Measurements from ENCODE around the gene LHX3. TPM values are rescaled to one million over a fixed set of nuclear protein-coding genes. Genes with fewer than 3 reads are reported as not detected.

Gene LHX3
- polyA plus RNA-seq, 2 of the 4 experiments (the other 2 are of a cell fraction): 0.03 TPM; not detected in 1

DNA sequence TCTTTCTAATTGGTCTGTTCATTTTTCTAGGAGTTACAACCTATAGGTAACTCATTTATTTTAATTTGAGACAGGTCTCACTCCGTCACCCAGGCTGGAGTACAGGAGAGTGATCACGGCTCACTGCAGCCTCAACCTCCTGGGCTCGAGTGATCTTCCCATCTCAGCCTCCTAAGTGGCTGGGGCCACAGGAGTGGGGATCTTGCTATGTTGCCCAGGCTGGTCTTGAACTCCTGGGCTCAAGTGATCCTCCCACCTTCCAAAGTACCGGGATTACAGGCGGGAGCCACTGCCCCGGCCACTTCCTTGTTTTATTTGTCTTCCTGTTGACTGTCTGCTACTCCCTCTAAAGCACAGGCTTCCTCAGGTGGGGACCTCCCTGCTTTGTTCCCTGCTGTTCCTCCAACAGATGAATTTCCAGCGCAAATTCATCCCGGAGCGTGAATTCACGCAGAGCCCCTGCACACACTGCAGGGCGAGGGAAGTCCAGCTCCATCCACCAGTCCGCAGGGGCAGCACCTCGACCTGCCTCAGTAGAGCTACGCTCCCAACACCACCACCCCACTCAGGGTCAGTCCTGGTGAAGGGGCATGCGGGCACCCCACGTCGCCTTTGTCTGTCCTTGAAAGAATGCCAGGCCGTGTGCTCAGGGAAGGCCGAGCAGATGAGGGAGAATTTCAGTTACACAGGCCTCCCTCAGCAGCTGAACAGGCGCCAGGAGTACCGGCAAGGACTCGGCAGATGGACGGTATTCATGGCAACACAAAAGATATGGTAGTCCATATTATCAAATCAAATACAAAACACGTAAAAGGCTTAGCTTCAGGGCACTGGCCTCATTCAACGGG, 34.4 kb upstream of the LHX3 start:
- DNase-seq (ENCODE audit: low read depth in 1 of 2, low spot score in 1 of 2) (no peak), ATAC-seq (no peak), FAIRE-seq (no peak)
- ChIA-PET POLR2A (no interaction called here), CTCF (interaction anchor here (1.2 to 1.6 kb wide), 3 partner anchors 15 to 44 kb away, joined by 4 to 5 read pairs (median 5); no protein-coding TSS in a partner anchor)
- no peaks in the 10 kb centered on the region for H3K9me3 ChIP-seq
- WGBS (ENCODE audit: missing lambda C conversion rate): 89% methylated on average over 25 of the region's 25 CpGs
- TF ChIP-seq NFE2L2 (conservative IDR thresholded peaks at IDR 0.05; ENCODE audit: low read length): no peak
- TF ChIP-seq RFX5 (IDR thresholded peaks at IDR 0.05): no peak
- no peak for TF ChIP-seq HMGXB4 (CRISPR knock-in tag; IDR thresholded peaks at IDR 0.05; ENCODE audit: borderline replicate concordance)
- TF ChIP-seq HOXB5 (CRISPR knock-in tag; IDR thresholded peaks at IDR 0.05): no peak
- no peak for TF ChIP-seq FOSB (CRISPR knock-in tag; IDR thresholded peaks at IDR 0.05)
- TF ChIP-seq PHF8 (IDR thresholded peaks at IDR 0.05; ENCODE audit: borderline replicate concordance, low read depth): no peak
- no peak for TF ChIP-seq CHD2 (IDR thresholded peaks at IDR 0.05; ENCODE audit: low read length, partially characterized antibody)
- TF ChIP-seq GATA3 (IDR thresholded peaks at IDR 0.05; ENCODE audit: borderline replicate concordance): no peak
- TF ChIP-seq SREBF2 (IDR thresholded peaks at IDR 0.05): no peak
- H3K4me3 ChIP-seq: no peak overlapping the region
- peaks cover 12% of the 10 kb centered on the region for H3K4me1 ChIP-seq
- H3K27ac ChIP-seq: no peak overlapping the region
- H3K4me2 ChIP-seq: no peak overlapping the region

DNA sequence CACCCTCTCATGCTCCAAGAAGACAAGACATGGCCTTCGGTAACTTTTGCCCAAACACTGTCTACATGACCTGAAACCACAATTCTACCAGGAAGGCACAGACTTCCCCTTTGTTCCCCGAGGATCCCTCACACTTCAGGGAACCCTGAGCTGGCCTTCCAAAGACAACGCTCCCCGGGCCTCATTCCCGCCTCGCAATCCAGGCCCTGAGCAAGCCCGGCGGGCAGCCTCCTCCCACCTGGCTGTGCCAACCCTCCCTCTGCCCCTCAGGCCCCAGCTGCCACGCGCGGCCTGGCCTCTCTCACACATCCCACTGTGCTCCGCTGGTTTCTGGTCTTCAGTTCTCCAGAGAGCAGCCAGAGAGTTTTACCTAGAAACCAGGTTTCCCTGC, 33.4 kb upstream of the LHX3 start:
- no peak for TF ChIP-seq HES2 (IDR thresholded peaks at IDR 0.05)
- TF ChIP-seq POLR2AphosphoS2 (conservative IDR thresholded peaks at IDR 0.05; ENCODE audit: low read length): no peak
- TF ChIP-seq, protein P1, sequence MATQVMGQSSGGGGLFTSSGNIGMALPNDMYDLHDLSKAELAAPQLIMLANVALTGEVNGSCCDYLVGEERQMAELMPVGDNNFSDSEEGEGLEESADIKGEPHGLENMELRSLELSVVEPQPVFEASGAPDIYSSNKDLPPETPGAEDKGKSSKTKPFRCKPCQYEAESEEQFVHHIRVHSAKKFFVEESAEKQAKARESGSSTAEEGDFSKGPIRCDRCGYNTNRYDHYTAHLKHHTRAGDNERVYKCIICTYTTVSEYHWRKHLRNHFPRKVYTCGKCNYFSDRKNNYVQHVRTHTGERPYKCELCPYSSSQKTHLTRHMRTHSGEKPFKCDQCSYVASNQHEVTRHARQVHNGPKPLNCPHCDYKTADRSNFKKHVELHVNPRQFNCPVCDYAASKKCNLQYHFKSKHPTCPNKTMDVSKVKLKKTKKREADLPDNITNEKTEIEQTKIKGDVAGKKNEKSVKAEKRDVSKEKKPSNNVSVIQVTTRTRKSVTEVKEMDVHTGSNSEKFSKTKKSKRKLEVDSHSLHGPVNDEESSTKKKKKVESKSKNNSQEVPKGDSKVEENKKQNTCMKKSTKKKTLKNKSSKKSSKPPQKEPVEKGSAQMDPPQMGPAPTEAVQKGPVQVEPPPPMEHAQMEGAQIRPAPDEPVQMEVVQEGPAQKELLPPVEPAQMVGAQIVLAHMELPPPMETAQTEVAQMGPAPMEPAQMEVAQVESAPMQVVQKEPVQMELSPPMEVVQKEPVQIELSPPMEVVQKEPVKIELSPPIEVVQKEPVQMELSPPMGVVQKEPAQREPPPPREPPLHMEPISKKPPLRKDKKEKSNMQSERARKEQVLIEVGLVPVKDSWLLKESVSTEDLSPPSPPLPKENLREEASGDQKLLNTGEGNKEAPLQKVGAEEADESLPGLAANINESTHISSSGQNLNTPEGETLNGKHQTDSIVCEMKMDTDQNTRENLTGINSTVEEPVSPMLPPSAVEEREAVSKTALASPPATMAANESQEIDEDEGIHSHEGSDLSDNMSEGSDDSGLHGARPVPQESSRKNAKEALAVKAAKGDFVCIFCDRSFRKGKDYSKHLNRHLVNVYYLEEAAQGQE (IDR thresholded peaks at IDR 0.05): no peak
- no peak for TF ChIP-seq EHF (CRISPR knock-in tag; IDR thresholded peaks at IDR 0.05)
- no peak for TF ChIP-seq HOXA7 (CRISPR knock-in tag; IDR thresholded peaks at IDR 0.05)
- TF ChIP-seq ZC3H11A (IDR thresholded peaks at IDR 0.05): no peak
- no peak for TF ChIP-seq CHD2 (IDR thresholded peaks at IDR 0.05; ENCODE audit: low read length, partially characterized antibody)
- TF ChIP-seq PHF8 (IDR thresholded peaks at IDR 0.05; ENCODE audit: borderline replicate concordance, low read depth): no peak
- no peak for TF ChIP-seq PBX3 (IDR thresholded peaks at IDR 0.05)
- TF ChIP-seq, protein P2, sequence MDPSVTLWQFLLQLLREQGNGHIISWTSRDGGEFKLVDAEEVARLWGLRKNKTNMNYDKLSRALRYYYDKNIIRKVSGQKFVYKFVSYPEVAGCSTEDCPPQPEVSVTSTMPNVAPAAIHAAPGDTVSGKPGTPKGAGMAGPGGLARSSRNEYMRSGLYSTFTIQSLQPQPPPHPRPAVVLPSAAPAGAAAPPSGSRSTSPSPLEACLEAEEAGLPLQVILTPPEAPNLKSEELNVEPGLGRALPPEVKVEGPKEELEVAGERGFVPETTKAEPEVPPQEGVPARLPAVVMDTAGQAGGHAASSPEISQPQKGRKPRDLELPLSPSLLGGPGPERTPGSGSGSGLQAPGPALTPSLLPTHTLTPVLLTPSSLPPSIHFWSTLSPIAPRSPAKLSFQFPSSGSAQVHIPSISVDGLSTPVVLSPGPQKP (IDR thresholded peaks at IDR 0.05; ENCODE audit: low read depth, low read length): no peak
- no peak for TF ChIP-seq HMGXB4 (CRISPR knock-in tag; IDR thresholded peaks at IDR 0.05; ENCODE audit: borderline replicate concordance)
- no peak for TF ChIP-seq RCOR1 (IDR thresholded peaks at IDR 0.05; ENCODE audit: low read depth, low read length)
- TF ChIP-seq MYC (IDR thresholded peaks at IDR 0.05; ENCODE audit: borderline replicate concordance, low read length): no peak
- TF ChIP-seq MAFK (IDR thresholded peaks at IDR 0.05; ENCODE audit: partially characterized antibody): no peak
- no peak for FAIRE-seq
- 90% methylated on average over 12 of the region's 12 CpGs for WGBS (ENCODE audit: missing lambda C conversion rate)
- Histone ChIP-seq H3K4me3 (no peak overlapping the region), H3K27ac (no peak overlapping the region), H3K4me2 (no peak overlapping the region), H3K9me3 (no peaks in the 10 kb centered on the region), H3K4me1 (0 out of 3 replicates have a peak, but pooled peaks cover 4% of the 10 kb centered on the region)
- ChIA-PET POLR2A (no interaction called here), CTCF (interaction anchor here (0.8 to 1.5 kb wide), 2 partner anchors 10 to 22 kb away, joined by 4 read pairs; no protein-coding TSS in a partner anchor)
- DNase-seq (ENCODE audit: low read depth in 1 of 2, low spot score in 1 of 2): no peak
- no peak for ATAC-seq
